HG03342 (cell line): ENCODE measurements around the gene PLA2G2F.

Experiments used
- ATAC-seq: cut with Tn5 transposase; IDR thresholded peaks from one replicate; pipeline ENCODE4 v1.9.1; 2021; ENCODE audit warnings: mild to moderate bottlenecking, moderate library complexity; ENCODE audit not compliant: unreplicated experiment

PLA2G2F gene

DNA sequence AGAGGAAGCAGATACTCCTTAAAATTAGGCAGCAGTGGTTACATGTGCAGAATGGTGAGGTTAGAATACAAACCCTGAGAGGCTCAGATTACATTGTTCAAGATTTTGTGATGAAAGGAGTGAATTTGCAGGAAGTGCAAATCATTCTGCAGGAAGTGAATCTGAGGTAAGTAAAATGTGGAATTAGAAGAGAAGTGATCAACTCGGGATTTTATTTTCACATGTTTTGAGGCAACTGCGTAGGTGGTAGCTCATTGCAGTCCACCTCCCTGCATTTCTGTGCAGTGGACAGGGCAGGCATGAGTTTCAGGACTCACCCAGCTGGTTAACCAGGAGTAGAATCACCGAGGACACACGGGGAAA, 49.3 kb downstream of the PLA2G2F start:
- ATAC-seq = no peak

DNA sequence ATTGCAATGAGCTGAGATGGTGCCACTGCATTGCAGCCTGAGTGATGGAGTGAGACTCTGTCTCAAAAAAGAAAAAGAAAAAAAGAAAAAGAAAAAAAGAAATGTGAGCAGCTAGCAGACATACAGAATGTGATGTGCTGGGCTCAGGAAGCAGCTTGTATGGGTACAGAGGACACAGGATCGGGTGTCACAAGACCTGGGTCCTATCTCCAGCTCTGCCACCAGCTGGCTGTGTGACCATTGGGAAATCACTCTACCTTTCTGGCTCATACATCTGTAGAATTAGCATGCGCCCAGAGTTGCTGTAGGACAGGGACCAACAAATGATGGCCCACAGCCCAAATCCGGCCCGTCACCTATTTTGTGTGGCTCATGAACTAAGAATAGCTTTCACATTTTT, 50.5 kb downstream of the PLA2G2F start:
- ATAC-seq = no peak

DNA sequence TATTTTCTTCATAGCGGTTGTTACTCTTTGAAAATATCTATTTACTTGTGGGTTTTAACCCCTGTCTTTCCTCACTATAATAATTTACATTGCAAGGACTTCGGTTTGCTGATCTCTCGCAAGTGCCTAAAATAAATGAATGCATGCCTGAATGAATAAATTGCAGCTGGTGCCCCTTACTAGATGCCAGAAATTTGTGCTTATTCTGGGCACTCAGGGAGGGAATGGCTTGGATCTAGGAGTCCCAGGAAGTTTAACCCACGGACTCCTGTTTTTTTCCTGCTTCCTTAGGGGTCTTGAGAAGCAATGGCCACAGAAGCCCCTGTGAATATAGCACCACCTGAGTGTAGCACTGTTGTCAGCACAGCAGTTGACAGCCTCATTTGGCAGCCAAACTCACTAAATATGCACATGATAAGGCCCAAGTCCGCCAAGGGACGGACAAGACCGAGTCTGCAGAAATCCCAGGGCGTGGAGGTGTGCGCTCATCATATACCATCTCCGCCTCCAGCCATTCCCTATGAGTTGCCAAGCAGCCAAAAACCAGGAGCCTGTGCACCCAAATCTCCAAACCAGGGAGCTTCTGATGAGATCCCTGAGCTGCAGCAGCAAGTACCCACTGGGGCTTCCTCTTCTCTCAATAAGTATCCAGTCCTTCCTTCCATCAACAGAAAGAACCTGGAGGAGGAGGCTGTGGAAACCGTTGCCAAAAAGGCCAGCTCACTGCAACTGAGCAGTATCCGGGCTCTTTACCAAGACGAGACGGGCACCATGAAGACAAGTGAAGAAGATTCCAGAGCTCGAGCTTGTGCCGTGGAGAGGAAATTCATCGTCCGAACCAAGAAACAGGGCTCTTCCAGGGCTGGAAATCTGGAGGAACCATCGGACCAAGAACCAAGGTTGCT, 51.4 kb downstream of the PLA2G2F start:
- no peak for ATAC-seq

DNA sequence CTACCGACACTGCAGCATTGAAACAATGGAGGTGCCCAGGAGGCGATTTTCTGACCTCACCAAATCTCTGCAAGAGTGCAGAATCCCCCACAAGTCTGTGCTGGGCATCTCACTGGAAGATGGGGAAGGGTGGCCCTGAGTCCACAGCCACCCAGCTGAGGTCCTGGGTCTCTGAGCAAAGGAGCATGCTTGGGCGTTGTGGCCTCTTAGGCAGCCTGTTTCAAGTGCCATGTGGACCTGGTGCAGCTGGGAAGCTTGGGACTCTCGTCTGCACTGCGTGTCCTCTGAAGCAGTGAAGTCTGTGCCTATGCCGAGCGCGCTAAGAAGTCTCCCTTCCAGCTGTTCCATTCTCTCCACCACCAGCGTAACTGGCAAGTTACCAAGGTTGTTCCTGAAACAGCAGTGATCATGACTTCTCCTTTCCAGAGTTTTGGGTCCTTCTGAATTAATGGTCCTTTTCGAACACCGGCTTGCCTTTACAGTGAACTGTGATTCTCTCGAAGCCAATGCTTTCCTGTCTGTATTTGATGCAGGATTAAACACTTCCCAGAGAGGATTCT, 52.2 kb downstream of the PLA2G2F start:
- ATAC-seq = no peak

- ATAC-seq = no peak
Observed at GRCh38 chr1:20192364-20192763, 53.2 kb downstream of the PLA2G2F start.

DNA sequence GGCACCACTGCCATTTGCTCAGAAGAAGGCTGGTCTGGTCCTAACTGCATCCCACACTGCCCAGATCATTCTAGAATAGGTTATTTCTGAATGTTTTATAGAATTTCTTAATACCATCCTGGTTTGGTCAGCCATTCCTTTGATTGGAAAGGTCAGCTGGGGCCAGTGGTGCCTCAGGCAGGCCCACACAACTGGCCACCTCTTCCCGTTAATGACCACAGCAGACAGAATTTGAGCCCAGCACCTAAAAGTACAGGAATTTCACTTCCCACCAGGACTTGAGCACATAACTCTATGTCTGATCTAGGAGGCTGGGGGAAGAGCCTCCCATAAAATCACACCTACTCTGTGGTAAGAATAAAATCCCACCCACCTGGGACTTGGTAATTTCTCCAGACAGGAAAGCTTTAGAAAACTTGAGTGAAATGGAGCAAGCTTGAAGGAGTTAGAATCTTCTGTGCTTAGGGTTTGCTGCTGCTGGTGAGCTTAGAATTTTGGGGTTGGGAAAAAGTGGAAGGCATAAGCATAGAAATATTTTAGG, 53.8 kb downstream of the PLA2G2F start:
- no peak for ATAC-seq

DNA sequence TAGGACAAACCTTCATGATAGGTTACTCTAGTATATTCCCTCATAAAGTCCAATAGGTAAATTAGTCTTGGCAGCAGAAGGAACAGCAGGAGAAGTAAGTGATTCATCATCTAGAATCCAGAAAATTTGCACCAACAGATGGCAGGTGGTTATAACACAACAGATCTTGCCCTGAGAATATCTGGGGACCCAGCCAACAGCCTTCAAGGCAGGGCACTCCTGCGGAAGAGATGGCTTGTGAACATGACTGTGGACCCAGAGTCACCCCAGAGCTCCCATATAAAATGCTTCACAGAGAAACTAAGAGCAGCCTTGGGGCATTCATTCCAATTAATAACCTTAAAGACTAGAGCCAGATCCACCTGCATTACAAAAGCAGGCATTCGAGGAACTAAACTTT, 55.1 kb downstream of the PLA2G2F start:
- ATAC-seq = no peak

GRCh38 chr1:20194757-20195461, 55.8 kb downstream of the PLA2G2F start:
- no peak for ATAC-seq

- ATAC-seq = no peak
Observed at GRCh38 chr1:20195462-20195780, 56.3 kb downstream of the PLA2G2F start.

GRCh38 chr1:20197329-20197791, 58.2 kb downstream of the PLA2G2F start:
- no peak for ATAC-seq

GRCh38 chr1:20198296-20198695, 59.2 kb downstream of the PLA2G2F start:
- ATAC-seq = no peak

GRCh38 chr1:20198918-20199317, 59.8 kb downstream of the PLA2G2F start:
- ATAC-seq = no peak

GRCh38 chr1:20199403-20199802, 60.3 kb downstream of the PLA2G2F start:
- ATAC-seq = no peak

GRCh38 chr1:20199840-20200239, 60.7 kb downstream of the PLA2G2F start:
- no peak for ATAC-seq
